Endometrial microvascular endothelial cells (primary cell): ENCODE results near the gene CFLAR. TPM values are rescaled to one million over a fixed set of nuclear protein-coding genes. Genes with fewer than 3 reads are reported as not detected.

ENCODE experiments used
- in situ Hi-C: cut with HindIII; loops from 2 replicates; pipeline ENCODE4 v1.10.0; 2017; ENCODE audit warnings: low sequenced_read_pairs, low pct_unique_long_range_greater_than_20kb; ENCODE audit errors: inconsistent ontology term
- total RNA-seq: library from RNA; depleted of rRNA; stranded (reverse); fragments of >200 nt; gene quantifications from one replicate; pipeline ENCODE4 v1.2.3, GENCODE V29; 2015; ENCODE audit errors: inconsistent ontology term

Gene CFLAR
- total RNA-seq, 1 donor from 2014 or later, result 130 TPM

DNA sequence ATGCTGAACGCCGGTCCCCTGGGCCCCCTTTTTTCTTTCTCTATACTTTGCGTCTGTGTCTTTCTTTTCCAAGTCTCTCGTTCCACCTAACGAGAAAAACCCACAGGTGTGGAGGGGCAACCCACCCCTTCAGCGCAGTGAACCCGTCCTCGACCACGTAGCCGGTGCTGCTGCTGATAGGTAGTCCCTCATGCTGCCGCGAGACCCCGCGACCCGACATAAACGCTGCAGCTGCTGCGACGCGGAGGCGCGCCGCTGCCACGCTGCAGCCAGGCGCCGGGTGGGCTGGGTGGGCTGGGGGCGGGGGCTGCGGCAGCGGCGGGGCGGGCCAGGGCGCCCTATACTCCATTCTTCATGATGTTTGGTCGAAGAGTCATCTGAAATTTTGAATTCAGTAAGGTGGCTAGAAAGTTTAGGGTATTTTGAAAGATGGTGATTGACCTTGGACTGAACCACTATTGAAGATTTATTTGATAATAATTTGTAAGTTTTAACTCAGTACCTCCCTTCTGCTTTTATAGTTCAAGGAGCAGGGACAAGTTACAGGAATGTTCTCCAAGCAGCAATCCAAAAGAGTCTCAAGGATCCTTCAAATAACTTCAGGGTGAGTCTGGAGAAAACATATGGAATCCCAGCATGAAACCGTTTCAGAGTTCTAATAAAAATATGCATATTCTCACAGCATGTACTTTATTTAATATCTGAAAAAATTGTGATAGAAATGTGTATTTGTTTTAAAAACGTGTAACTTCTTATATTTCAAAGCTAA is 24.1 kb downstream of the CFLAR start:
- in situ Hi-C loops, result no loop called here

GRCh38 chr2:201144101-201145051 is 28.4 kb downstream of the CFLAR start:
- in situ Hi-C loops, result no loop called here

- in situ Hi-C loops, result no loop called here
Measured at GRCh38 chr2:201148434-201148990, 32.5 kb downstream of the CFLAR start.

GRCh38 chr2:201149064-201149820 is 33.3 kb downstream of the CFLAR start:
- in situ Hi-C loops, result no loop called here

GRCh38 chr2:201149821-201150165 is 33.8 kb downstream of the CFLAR start:
- in situ Hi-C loops, result loop anchor here (5.0 kb wide), 1 partner anchor 32 kb away; the partner anchor contains the start of gene CFLAR

DNA sequence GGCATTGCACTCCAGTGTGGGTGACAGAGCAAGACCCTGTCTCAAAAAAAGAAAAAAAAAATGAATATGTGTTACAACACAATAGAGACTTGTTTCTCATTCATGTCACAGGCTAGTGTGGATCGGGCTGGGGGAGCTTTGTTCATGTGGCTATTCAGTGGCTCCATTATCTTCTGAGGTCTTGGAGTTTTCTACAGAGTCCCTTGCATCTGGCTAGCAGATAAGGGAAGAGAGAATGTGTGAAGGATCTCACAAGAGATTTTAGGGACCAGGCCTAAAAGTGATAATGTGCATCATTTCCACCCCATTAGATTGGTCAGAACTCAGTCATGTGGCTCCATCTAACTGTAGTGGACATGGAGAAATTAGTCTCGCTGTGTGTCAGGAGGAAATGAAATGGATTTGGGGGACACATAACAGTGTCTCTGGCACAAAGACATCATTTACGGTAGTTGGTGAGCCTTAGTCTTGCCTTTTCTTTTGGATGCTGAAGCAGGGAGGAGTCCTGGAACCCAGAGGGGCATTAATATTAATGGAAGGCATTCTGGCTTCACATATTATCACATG is 34.6 kb downstream of the CFLAR start:
- in situ Hi-C loops, result loop anchor here (5.0 kb wide), 1 partner anchor 33 kb away; the partner anchor contains the start of gene CFLAR

DNA sequence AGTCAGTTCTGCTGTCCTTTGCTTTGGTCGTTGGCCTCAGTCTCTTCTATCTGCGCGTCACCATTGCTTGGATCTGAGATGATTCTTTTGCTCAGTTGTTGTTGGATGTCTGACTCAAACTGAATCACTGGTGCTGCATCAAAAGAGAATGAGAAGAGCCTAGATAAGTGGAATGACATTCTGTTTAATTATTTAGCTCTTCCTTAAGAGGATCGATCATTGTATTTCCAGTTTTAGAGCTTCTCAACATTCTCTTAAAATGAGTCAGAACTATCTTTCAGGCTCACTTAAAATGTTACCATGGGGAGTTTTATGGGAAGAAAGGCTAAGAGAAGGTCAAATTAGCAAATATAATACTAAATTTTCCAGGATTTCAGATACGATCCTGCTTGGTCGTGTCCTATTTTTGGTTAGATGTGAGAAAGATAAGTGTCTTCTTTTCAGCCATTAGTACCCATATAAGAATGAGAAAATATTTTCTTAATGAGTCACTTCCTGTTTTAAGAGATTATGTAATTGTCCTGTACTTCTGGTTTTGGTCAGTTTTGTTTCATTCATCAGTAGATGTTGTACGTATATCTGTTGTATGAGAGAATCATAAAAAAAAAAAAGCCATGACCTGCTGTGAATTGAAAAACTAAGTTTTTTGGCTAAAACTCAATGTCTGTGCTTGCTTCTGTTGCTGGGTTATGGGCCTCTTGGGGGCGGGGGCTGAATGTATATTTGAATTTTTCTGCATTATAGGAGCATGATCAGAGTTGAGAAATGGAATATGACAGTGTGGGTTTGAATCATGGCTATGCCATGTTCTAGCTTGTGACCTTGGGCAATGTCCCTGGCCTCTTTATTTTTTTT is 35.4 kb downstream of the CFLAR start:
- in situ Hi-C loops, result loop anchor here (5.0 kb wide), 1 partner anchor 34 kb away; the partner anchor contains the start of gene CFLAR

GRCh38 chr2:201152517-201152916 is 36.6 kb downstream of the CFLAR start:
- in situ Hi-C loops, result loop anchor here (5.0 kb wide), 1 partner anchor 35 kb away; the partner anchor contains the start of gene CFLAR

GRCh38 chr2:201152999-201153815 is 37.2 kb downstream of the CFLAR start:
- in situ Hi-C loops, result loop anchor here (5.0 kb wide), 1 partner anchor 36 kb away; the partner anchor contains the start of gene CFLAR

DNA sequence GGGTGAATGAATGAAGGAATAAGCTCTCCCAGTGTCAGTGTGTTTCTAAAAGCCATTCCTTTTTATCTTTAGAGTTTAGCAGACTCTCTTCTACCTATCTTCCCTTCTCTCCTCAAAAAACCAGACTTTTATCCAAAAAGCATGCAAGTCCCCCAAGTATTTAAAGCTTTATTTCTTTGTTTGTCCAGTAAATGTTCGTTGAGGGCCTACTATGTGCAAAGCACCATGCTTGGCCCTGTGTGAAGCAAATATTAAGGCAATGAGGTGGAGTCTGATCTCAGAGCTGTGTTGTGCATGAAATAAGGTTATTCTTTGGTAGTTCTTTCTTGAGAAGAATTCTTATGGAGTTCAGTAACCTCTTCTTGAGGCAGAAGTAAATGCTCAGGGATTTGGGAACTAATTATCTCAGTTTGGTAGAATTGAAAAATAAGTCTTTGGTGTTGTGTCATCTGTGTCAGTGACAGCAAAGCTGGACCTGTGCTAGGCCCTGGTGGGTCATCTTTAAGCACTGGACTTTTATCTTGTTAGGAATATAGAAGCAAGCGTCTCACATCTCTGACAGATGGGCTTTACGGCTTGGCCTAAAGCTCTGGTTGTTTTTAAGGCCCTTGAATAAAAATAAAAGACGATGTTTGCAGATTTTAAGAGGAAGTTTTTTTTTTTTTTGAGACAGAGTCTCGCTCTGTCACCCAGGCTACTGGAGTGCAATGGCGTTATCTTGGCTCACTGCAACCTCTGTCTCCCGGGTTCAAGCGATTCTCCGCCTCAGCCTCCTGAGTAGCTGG is 38.8 kb downstream of the CFLAR start:
- in situ Hi-C loops, result loop anchor here (5.0 kb wide), 1 partner anchor 38 kb away; the partner anchor contains the start of gene CFLAR

DNA sequence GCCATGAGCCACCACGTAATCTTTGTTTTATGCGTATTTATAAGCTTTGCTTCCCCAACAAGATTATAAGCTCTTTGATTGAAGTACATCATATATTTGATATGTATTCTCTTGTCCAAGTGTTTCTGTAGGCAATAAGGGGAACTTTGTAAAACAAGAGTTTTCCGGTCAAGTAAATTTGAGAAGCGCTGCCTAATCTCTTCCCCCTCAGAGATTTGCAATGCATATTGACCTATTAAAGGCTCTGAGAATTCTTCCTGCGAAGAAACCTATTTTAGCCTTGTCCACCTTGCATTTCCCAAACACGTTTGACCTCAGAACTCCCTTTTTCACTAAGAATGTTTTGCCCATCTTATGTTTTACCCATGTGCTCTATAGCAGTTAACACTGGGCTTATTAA is 40.1 kb downstream of the CFLAR start:
- in situ Hi-C loops, result no loop called here

DNA sequence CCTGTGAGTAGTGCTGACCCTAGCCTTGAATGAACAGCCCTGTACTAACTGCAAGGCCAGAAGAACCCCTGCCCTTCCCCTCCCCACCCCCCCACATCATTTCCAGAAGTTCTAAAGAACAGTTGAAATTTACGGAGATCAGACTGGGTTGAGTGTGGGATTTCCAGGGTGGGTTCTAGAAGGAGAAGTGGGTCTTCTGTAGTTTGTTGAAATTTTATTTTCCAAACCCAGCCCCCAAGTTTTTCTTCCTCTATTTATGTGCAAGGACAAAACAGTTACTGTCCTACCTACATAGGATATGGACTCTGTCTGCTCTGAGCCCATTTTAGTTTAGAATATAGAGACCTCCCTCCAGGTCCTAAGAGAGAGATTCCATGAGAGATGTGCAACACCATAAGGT is 40.7 kb downstream of the CFLAR start:
- in situ Hi-C loops, result no loop called here

- in situ Hi-C loops, result no loop called here
Measured at GRCh38 chr2:201157694-201158093, 41.7 kb downstream of the CFLAR start.

- in situ Hi-C loops, result no loop called here
Measured at GRCh38 chr2:201158111-201158929, 42.4 kb downstream of the CFLAR start.

DNA sequence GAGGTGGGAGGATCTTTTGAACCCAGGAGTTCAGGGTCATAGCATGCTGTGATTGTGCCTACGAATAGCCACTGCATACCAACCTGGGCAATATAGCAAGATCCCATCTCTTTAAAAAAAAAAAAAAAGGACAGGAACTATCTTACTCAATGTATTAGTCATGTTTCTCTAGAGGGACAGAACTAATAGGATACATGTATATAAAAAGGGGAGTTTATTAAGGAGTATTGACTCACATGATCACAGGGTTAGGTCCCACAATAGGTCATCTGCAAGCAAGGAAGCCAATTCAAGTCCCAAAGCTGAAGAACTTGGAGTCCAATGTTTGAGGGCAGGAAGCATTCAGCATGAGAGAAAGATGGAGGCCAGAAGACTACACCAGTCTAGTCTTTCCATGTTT is 48.2 kb downstream of the CFLAR start:
- in situ Hi-C loops, result no loop called here
